Measurements from ENCODE around the gene BDKRB2. TPM values are rescaled to one million over a fixed set of nuclear protein-coding genes. Genes with fewer than 3 reads are reported as not detected.

BDKRB2 gene
- total and polyA plus RNA-seq, 2 of the 13 experiments (the other 11 are each of a cell fraction or from before 2014, with no cell fraction given), result 0.03 TPM; not detected in 1

DNA sequence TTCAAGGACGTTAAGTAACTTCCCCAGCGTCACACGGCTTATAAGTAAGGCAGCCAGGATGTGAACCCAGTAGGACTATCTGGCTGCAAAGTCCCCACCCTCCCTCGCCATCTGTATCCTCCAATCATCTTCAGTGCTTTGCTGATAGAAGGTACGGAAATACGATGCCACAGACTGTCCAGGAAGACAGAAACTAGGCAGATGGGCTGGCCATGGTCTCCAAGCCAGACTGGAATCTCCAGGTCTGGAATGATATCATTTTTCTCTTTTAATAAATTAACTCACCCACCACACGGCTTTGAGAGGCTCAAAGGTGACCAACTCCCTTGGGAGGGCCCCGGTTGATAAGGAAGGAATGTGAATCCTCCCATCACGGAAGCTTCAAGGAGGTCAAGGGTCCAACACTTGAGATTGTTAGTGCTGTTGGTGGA lies 35.1 kb downstream of the BDKRB2 start (continued):
- TF ChIP-seq, protein P1, sequence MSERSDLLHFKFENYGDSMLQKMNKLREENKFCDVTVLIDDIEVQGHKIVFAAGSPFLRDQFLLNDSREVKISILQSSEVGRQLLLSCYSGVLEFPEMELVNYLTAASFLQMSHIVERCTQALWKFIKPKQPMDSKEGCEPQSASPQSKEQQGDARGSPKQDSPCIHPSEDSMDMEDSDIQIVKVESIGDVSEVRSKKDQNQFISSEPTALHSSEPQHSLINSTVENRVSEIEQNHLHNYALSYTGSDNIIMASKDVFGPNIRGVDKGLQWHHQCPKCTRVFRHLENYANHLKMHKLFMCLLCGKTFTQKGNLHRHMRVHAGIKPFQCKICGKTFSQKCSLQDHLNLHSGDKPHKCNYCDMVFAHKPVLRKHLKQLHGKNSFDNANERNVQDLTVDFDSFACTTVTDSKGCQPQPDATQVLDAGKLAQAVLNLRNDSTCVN (CRISPR knock-in tag; IDR thresholded peaks at IDR 0.05; ENCODE audit: borderline replicate concordance), result no peak
- TF ChIP-seq ZNF75D (CRISPR knock-in tag; IDR thresholded peaks at IDR 0.05; ENCODE audit: borderline replicate concordance) (no peak), RELA (CRISPR knock-in tag; IDR thresholded peaks at IDR 0.05) (no peak), NFYC (CRISPR knock-in tag; IDR thresholded peaks at IDR 0.05) (no peak), MIXL1 (CRISPR knock-in tag; IDR thresholded peaks at IDR 0.05) (no peak), ZNF816 (CRISPR knock-in tag; IDR thresholded peaks at IDR 0.05; ENCODE audit: borderline replicate concordance) (no peak), ZNF205 (CRISPR knock-in tag; IDR thresholded peaks at IDR 0.05) (no peak), ZNF17 (CRISPR knock-in tag; IDR thresholded peaks at IDR 0.05) (no peak), GLI4 (CRISPR knock-in tag; IDR thresholded peaks at IDR 0.05; ENCODE audit: borderline replicate concordance) (no peak), ZBTB34 (CRISPR knock-in tag; IDR thresholded peaks at IDR 0.05) (no peak), ZNF850 (CRISPR knock-in tag; conservative IDR thresholded peaks at IDR 0.05) (no peak)

- no peak for ATAC-seq
Measured at GRCh38 chr14:96240641-96241040, 36.0 kb downstream of the BDKRB2 start.

More at GRCh38 chr14:96240641-96241040, 36.0 kb downstream of the BDKRB2 start:
- H3K4me3 ChIP-seq (replicated peaks in 1 of 3; ENCODE audit: insufficient read depth in 1 of 3, low read depth in 2 of 3, low read length in 3 of 3), result no peak overlapping the region
- H3K4me1 ChIP-seq (ENCODE audit: insufficient read depth, low read length), result no peaks in the 10 kb centered on the region
- no peaks in the 10 kb centered on the region for H3K27me3 ChIP-seq (ENCODE audit: control insufficient read depth in 1 of 2, insufficient read depth in 2 of 2, low read length in 2 of 2)
- no peaks in the 10 kb centered on the region for H3K79me2 ChIP-seq (ENCODE audit: insufficient read depth, low read length)
- TF ChIP-seq, protein P2, sequence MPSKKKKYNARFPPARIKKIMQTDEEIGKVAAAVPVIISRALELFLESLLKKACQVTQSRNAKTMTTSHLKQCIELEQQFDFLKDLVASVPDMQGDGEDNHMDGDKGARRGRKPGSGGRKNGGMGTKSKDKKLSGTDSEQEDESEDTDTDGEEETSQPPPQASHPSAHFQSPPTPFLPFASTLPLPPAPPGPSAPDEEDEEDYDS (CRISPR knock-in tag; IDR thresholded peaks at IDR 0.05), result no peak
- TF ChIP-seq, protein P3, sequence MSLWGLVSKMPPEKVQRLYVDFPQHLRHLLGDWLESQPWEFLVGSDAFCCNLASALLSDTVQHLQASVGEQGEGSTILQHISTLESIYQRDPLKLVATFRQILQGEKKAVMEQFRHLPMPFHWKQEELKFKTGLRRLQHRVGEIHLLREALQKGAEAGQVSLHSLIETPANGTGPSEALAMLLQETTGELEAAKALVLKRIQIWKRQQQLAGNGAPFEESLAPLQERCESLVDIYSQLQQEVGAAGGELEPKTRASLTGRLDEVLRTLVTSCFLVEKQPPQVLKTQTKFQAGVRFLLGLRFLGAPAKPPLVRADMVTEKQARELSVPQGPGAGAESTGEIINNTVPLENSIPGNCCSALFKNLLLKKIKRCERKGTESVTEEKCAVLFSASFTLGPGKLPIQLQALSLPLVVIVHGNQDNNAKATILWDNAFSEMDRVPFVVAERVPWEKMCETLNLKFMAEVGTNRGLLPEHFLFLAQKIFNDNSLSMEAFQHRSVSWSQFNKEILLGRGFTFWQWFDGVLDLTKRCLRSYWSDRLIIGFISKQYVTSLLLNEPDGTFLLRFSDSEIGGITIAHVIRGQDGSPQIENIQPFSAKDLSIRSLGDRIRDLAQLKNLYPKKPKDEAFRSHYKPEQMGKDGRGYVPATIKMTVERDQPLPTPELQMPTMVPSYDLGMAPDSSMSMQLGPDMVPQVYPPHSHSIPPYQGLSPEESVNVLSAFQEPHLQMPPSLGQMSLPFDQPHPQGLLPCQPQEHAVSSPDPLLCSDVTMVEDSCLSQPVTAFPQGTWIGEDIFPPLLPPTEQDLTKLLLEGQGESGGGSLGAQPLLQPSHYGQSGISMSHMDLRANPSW (CRISPR knock-in tag; IDR thresholded peaks at IDR 0.05; ENCODE audit: borderline replicate concordance), result no peak
- TF ChIP-seq ZBTB21 (CRISPR knock-in tag; IDR thresholded peaks at IDR 0.05) (no peak), CBX1 (IDR thresholded peaks at IDR 0.05; ENCODE audit: low read depth) (no peak), IKZF4 (CRISPR knock-in tag; IDR thresholded peaks at IDR 0.05; ENCODE audit: borderline replicate concordance, low read depth, not compliant biosample characterization) (no peak), ZNF326 (CRISPR knock-in tag; IDR thresholded peaks at IDR 0.05; ENCODE audit: borderline replicate concordance) (no peak), THRA (CRISPR knock-in tag; IDR thresholded peaks at IDR 0.05; ENCODE audit: borderline replicate concordance) (no peak), ATAD3A (CRISPR knock-in tag; IDR thresholded peaks at IDR 0.05) (no peak)
- H3K9me3 ChIP-seq (ENCODE audit: low read length), result no peaks in the 10 kb centered on the region
- ChIA-PET POLR2A (no interaction called here), CTCF (ENCODE audit: low intra/inter-chr PET ratio, low total read pairs) (no interaction called here)
- intact Hi-C loops (cut with micrococcal nuclease; ENCODE audit: unreplicated experiment) (no loop called here), in situ Hi-C loops (cut with HindIII; ENCODE audit: extremely low pct_ligation_motif_present, low pct_unique_long_range_greater_than_20kb) (no loop called here)
- H4K20me1 ChIP-seq (ENCODE audit: insufficient read depth, low read length), result no peaks in the 10 kb centered on the region
- no peak for DNase-seq (ENCODE audit: low spot score)
- H3K9ac ChIP-seq (ENCODE audit: insufficient read depth, low read depth, low read length), result no peak overlapping the region
- BruUV-seq (replicated peaks), result no TSS peak
- no peak overlapping the region for H3K4me2 ChIP-seq (ENCODE audit: low read depth, low read length)
- no peak overlapping the region for H2AFZ ChIP-seq (ENCODE audit: low read length)
- 57% methylated on average over 6 of the region's 18 CpGs for WGBS (ENCODE audit: low lambda C conversion rate)
- no peak overlapping the region for H3K27ac ChIP-seq (ENCODE audit: extremely low read length, insufficient read depth, low read length)
- H3K36me3 ChIP-seq (replicated peaks in 1 of 2; ENCODE audit: control insufficient read depth in 1 of 2, insufficient read depth in 2 of 2, low read length in 2 of 2), result no peaks in the 10 kb centered on the region
- no peak for FAIRE-seq
